Stimulated activated CD4-positive, alpha-beta T cell treated with anti-CD3 and anti-CD28 coated beads, Interleukin-2, amount 100 ng/mL, for 4 hours (primary cell): ENCODE results near the gene RAET1L.
"Not testable (repeated sequence)": the region's sequence is repeated elsewhere in the genome, so short reads cannot be mapped to it uniquely, and the experiment has no call there.

Experiments used
- DNase-seq: peaks from one replicate; pipeline ENCODE4 v3.0.0-alpha.2; 2020; ENCODE audit warnings: low read depth

RAET1L gene

GRCh38 chr6:149991472-149991795, 33.9 kb downstream of the RAET1L start:
- not testable (repeated sequence) for DNase-seq

- no peak for DNase-seq
These were observed 34.5 kb downstream of the RAET1L start for GRCh38 chr6:149990661-149991471.

GRCh38 chr6:149990212-149990660, 35.1 kb downstream of the RAET1L start:
- DNase-seq = no peak

GRCh38 chr6:149988550-149989346, 36.6 kb downstream of the RAET1L start:
- DNase-seq = no peak

GRCh38 chr6:149987602-149988107, 37.7 kb downstream of the RAET1L start:
- DNase-seq = no peak

GRCh38 chr6:149985481-149985937, 39.8 kb downstream of the RAET1L start:
- DNase-seq = no peak

GRCh38 chr6:149984773-149985172, 40.6 kb downstream of the RAET1L start:
- no peak for DNase-seq

GRCh38 chr6:149983145-149983544, 42.2 kb downstream of the RAET1L start:
- no peak for DNase-seq

- no peak for DNase-seq
These were observed 46.0 kb downstream of the RAET1L start for GRCh38 chr6:149979293-149979692.

GRCh38 chr6:149978610-149979009, 46.7 kb downstream of the RAET1L start:
- no peak for DNase-seq

GRCh38 chr6:149977221-149977620, 48.1 kb downstream of the RAET1L start:
- no peak for DNase-seq

GRCh38 chr6:149975400-149975799, 49.9 kb downstream of the RAET1L start:
- DNase-seq = no peak

GRCh38 chr6:149974825-149975224, 50.5 kb downstream of the RAET1L start:
- no peak for DNase-seq

GRCh38 chr6:149974394-149974793, 50.9 kb downstream of the RAET1L start:
- not testable (repeated sequence) for DNase-seq

- no peak for DNase-seq
These were observed 55.7 kb downstream of the RAET1L start for GRCh38 chr6:149969635-149970034.

GRCh38 chr6:149968909-149969308, 56.4 kb downstream of the RAET1L start:
- not testable (repeated sequence) for DNase-seq
